HG03064 (cell line): ENCODE data around the gene NISCH.

Experiments used
- ATAC-seq: cut with Tn5 transposase; IDR thresholded peaks from one replicate; pipeline ENCODE4 v1.9.1; 2021; ENCODE audit warnings: low read depth; ENCODE audit not compliant: unreplicated experiment

The NISCH gene

GRCh38 chr3:52535411-52536111, 80.2 kb downstream of the NISCH start:
- ATAC-seq: no peak

DNA sequence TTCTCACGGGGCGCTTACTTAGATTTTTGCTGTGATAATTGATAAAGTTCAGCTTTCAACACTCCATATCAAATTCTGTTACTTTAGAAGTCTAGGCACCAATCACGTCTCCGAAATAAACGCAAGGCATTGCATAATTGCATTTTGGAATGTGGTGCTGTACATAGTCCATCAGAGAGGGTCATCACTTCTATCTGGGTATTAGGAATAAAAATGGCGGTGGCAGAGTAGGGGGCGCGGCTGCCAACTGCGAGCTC, 80.6 kb downstream of the NISCH start:
- no peak for ATAC-seq

- peak; percentile 72 for ATAC-seq
These were observed 81.2 kb downstream of the NISCH start, which contains the start of gene UQCC5 for GRCh38 chr3:52536369-52537164. Gene UQCC5, plus strand, starts transcription at chr3:52536605. Its CDS starts 151 bp downstream, at chr3:52536756.

DNA sequence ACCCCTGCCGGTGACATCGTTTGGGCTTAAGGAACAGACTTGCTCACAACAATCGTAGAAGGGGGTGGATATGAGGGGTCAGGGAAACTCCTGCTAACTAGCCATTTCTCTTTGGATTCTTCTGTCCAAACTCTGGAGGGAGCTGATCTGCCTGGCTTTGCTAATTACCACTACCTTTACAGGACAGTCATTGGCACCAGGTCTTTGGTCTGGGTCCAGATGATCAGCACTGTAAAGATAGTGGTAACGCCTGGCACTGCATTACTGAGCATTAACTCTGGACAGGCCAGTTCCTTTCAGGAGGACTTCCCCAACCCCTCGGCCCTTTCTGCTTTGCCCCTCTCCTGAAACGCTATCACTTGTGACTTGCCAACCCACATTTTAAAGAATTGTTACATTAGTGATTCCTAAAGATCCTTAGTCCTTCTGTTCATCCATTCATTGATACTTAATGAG, 81.8 kb downstream of the NISCH start:
- ATAC-seq: no peak

GRCh38 chr3:52537726-52538421, 82.5 kb downstream of the NISCH start:
- no peak for ATAC-seq

DNA sequence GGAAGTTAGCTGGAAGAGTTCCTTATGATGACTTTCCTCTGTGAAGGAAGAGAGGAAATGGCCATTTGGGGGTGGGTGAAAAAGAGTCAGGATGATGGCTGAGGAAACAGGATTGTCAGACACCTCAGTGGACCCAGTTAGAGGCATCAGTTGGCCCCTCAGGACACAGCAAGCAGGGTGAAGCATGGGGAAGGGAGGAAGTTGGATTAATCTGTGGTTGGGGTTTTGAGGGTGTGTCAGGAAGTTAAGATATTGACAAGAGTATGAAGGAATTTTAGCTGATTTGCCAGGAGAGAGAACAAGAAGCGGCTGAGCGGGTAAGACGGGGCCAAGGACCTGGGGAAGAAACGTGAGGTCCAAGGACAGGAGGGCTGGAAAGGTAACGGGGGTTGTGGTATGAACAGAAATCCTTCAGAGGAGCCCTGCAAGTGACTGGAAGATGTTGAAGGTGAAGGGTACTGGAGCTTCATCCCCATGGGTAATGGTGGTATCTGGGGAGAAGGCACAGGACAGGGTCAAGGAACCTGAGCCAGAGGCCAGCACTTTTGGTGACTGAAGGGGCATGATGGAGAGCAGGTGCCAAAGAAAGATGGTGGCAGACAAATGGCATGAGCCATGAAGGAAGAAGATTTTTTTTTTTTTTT, 83.7 kb downstream of the NISCH start:
- no peak for ATAC-seq

GRCh38 chr3:52541050-52541449, 85.6 kb downstream of the NISCH start:
- no peak for ATAC-seq
